ENCODE results near the gene GRIK3. TPM values are rescaled to one million over a fixed set of nuclear protein-coding genes. Genes with fewer than 3 reads are reported as not detected.

GRIK3 gene
- total and polyA plus RNA-seq, 2 of the 8 experiments (the other 6 are each of a cell fraction or from before 2014, with no cell fraction given) = 2.1 to 3.4 TPM

GRCh38 chr1:36842448-36842847 is 191.9 kb downstream of the GRIK3 start:
- TF ChIP-seq MAFK (IDR thresholded peaks at IDR 0.05; ENCODE audit: low read depth, low read length) (no peak), SIN3A (conservative IDR thresholded peaks at IDR 0.05 in 1 of 2, IDR thresholded peaks at IDR 0.05 in 1 of 2; ENCODE audit: low read depth in 1 of 2, low read length in 2 of 2) (no peak), POU5F1 (IDR thresholded peaks at IDR 0.05; ENCODE audit: low read depth, low read length) (no peak), SRF (IDR thresholded peaks at IDR 0.05; ENCODE audit: low read depth, low read length) (no peak), GTF2F1 (IDR thresholded peaks at IDR 0.05; ENCODE audit: borderline replicate concordance, low read depth, low read length) (no peak), CTBP2 (IDR thresholded peaks at IDR 0.05; ENCODE audit: borderline replicate concordance, insufficient read depth, insufficient read length, low read length) (no peak), PHF8 (conservative IDR thresholded peaks at IDR 0.05; ENCODE audit: low read depth, low read length) (no peak), CREB1 (IDR thresholded peaks at IDR 0.05) (no peak), TAF1 (IDR thresholded peaks at IDR 0.05; ENCODE audit: low read depth, low read length) (no peak), RFX5 (IDR thresholded peaks at IDR 0.05; ENCODE audit: borderline replicate concordance, low read depth, low read length) (no peak), GABPA (IDR thresholded peaks at IDR 0.05; ENCODE audit: borderline replicate concordance, insufficient read depth, low read length) (no peak), JUND (IDR thresholded peaks at IDR 0.05; ENCODE audit: low read length) (no peak), TAF7 (optimal IDR thresholded peaks at IDR 0.05; ENCODE audit: borderline replicate concordance, low read depth, low read length) (no peak), BACH1 (IDR thresholded peaks at IDR 0.05; ENCODE audit: low read length) (no peak)
- Histone ChIP-seq H2BK15ac (ENCODE audit: low read length) (no peak overlapping the region), H3K9me3 (ENCODE audit: insufficient read depth in 2 of 2, low read depth in 1 of 2, low read length in 1 of 2) (no peaks in the 10 kb centered on the region), H3K79me2 (ENCODE audit: control insufficient read depth in 1 of 2, insufficient read depth in 2 of 2, low read length in 2 of 2) (no peaks in the 10 kb centered on the region), H3K27me3 (replicated peaks in 1 of 4; ENCODE audit: control insufficient read depth in 3 of 4, extremely low read depth in 1 of 4, insufficient read depth in 3 of 4, low read length in 3 of 4) (no peaks in the 10 kb centered on the region), H2AFZ (ENCODE audit: low read length) (no peak overlapping the region), H3K56ac (replicated peaks; ENCODE audit: insufficient read length, low read depth, low read length) (no peak overlapping the region), H4K8ac (ENCODE audit: extremely low read depth, insufficient read depth, low read length) (no peak overlapping the region), H2BK20ac (ENCODE audit: low read length) (no peak overlapping the region), H3K79me1 (ENCODE audit: low read depth, low read length) (no peaks in the 10 kb centered on the region), H3K4me2 (ENCODE audit: insufficient read depth in 1 of 2, low read depth in 2 of 2, low read length in 2 of 2) (no peak overlapping the region), H4K5ac (ENCODE audit: insufficient read length, low read depth, low read length) (no peak overlapping the region), H2AK5ac (ENCODE audit: low read depth, low read length) (no peak overlapping the region), H3K9ac (replicated peaks in 1 of 4; ENCODE audit: extremely low read depth in 1 of 4, low read depth in 3 of 4, low read length in 3 of 4) (no peak overlapping the region), H3K23me2 (ENCODE audit: low read depth, low read length) (no peaks in the 10 kb centered on the region), H2BK120ac (replicated peaks; ENCODE audit: low read depth, low read length) (no peak overlapping the region), H3K4ac (replicated peaks; ENCODE audit: insufficient read length, low read depth, low read length) (no peak overlapping the region), H3K23ac (ENCODE audit: insufficient read length) (no peak overlapping the region), H3K4me1 (replicated peaks in 1 of 4; ENCODE audit: control insufficient read depth in 3 of 4, insufficient read depth in 4 of 4, low read length in 3 of 4) (peaks cover 9 to 28% (median 15%) of the 10 kb centered on the region in 4 experiments), H3K27ac (ENCODE audit: low read depth, low read length) (no peak overlapping the region), H4K20me1 (replicated peaks in 1 of 2; ENCODE audit: control insufficient read depth in 1 of 2, insufficient read depth in 2 of 2, low read length in 2 of 2) (no peaks in the 10 kb centered on the region), H4K91ac (replicated peaks; ENCODE audit: insufficient read length, low read length) (no peak overlapping the region), H2BK12ac (ENCODE audit: low read depth, low read length) (no peak overlapping the region), H3K14ac (ENCODE audit: insufficient read length) (no peak overlapping the region), H2BK5ac (ENCODE audit: low read depth, low read length) (no peak overlapping the region), H3K36me3 (ENCODE audit: control insufficient read depth in 2 of 4, insufficient read depth in 4 of 4, low read length in 3 of 4) (no peaks in the 10 kb centered on the region), H3K18ac (ENCODE audit: extremely low read depth, low read length) (no peak overlapping the region), H3K4me3 (ENCODE audit: extremely low read depth in 1 of 4, insufficient read depth in 2 of 4, low read depth in 3 of 4, low read length in 4 of 4) (no peak overlapping the region)
- 73% methylated on average over 7 of the region's 7 CpGs; no CpG with 5 or more reads in 1 of the 2 experiments for WGBS, 2 experiments (ENCODE audit: extremely low coverage in 1 of 2, insufficient coverage in 1 of 2, insufficient read length in 1 of 2, insufficient replicate concordance in 2 of 2, low coverage in 1 of 2, low lambda C conversion rate in 2 of 2, missing lambda C conversion rate in 1 of 2)
- DNase-seq (ENCODE audit: low read depth in 1 of 2, low spot score in 2 of 2) = no peak
- ChIA-PET POLR2A (ENCODE audit: partially characterized antibody) (no interaction called here), CTCF (ENCODE audit: partially characterized antibody) (interaction anchor here (0.7 to 8.1 kb wide), 5 partner anchors 9 to 670 kb away, joined by 3 to 57 read pairs (median 5); no protein-coding TSS in a partner anchor)
- no peak for FAIRE-seq
